ENCODE measurements around the gene MCRIP1.
"Not testable (repeated sequence)": the region's sequence is repeated elsewhere in the genome, so short reads cannot be mapped to it uniquely, and the experiment has no call there.

The MCRIP1 gene

DNA sequence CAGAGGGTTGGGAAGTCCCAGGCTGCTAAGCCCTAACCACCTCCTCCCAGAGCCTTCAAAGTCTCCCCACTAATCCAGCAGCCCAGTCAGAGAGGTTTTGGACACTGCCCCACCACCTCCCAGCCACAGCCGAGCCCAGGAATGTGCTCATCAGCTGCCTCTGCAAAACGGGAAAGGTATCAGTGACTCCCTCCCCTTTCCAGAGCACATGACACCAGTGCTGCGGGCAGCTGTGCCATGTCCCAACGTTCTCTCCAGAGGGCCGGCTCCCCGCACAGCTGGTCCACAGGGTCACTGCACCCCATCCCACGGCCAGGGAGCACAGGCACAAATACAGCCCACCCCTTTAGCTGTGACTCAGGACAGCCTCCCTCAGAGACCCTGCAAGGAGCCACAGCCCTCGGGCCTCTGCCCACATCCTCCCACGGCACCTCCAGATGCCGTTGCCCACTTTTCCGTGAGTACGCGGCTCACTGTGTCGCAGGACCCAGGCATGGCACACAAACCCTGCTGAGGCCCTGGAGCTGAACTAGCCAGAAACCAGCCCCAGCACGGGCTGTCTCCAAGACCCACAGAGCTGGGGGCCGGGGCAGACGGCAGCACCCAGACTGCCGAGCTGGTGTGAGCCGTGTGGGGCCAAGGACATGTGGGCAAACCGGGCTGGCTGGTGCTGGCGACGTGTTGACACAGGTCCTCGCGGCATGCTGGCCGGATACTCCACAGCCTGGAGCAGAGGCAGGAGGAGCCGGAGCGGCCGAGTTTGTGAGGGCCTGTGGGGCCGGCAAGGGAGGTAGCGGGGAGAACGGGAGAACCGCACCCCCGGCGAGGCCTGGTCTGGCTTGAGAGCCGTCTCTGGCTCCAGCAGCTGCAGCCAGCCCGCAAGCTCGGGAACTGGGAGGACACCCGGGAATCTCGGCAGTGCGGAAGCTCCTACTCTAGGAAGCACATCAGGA, 8.0 kb upstream of the MCRIP1 start:
- no peak for DNase-seq

DNA sequence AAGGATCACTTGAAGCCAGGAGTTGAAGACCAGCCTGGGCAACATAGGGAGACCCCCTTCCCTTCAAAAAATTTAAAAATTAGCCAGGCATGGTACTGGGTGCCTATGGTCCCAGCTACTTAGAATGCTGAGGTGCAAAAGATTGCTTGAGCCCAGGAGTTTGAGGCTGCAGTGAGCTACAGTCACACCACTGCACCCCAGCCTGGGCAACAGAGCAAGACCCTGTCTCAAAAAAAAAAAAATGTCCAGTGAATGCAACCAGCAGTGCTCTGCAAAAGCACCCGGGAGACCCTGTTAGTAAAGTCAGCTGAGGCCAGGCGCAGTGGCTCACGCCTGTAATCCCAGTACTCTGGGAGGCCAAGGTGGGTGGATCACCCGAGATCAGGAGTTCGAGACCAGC, 7.0 kb upstream of the MCRIP1 start:
- not testable (repeated sequence) for DNase-seq

DNA sequence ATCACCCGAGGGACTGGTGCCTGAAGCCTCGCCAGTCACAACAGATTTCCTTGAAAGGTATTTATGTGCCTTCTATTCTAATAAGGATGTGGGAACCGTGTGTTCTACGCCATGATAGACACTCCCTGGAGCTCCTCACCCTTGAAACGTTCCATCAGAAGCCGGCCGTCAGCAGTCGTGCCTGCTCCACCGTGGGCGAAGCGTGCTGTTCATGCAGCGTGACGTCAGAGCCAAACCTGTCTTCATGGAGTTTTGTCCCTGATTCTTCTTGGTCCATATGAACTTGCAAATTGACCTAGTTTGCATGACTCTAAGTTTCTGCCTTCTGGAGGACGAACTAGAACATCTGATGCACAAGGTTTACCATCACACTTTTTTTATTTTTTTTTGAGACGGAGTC, 6.2 kb upstream of the MCRIP1 start:
- no peak for DNase-seq

DNA sequence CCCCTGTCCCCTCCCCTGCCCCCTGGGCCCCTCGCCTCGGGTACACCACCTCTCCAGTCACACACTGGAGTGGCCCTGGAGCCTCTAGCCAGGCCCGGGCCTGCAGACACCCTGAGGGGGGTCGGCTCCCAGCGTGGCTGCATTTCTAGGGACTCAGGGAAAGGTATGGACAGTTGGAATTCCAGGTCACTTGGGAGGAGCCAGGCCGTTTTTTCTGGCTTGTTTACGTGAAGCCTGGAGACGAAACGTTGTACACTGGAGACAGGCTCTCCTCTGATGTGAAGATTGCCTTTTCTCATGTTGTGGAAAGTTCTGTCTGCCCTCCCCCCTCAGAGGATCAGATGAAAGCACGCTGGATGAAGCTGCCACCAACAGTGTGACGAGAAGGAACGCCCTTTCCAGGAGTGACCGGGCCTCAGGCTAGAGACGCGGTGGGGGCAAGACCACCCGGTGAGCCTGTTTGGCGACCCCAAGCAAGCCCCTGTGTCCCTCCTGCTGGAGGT, 5.7 kb upstream of the MCRIP1 start:
- no peak for DNase-seq

DNA sequence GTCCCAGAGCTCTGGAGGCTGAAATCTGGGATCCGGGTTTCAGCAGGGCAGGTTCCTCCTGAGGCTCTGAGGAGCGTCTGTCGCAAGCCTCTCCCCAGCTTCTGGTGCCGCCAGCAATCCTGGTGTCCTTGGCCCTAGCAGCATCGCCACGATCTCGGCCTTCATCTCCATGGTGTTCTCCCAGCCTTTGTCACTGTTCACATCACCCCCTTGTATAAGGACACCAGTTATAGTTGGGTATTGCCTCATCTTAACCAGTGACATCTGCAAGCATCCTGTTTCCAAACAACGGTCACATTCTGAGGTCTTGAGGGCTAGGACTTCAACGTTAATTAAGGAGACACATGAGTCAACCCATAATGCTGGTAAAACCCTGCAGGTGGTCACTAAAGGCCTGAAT, 4.5 kb upstream of the MCRIP1 start:
- DNase-seq: peak; percentile 91

DNA sequence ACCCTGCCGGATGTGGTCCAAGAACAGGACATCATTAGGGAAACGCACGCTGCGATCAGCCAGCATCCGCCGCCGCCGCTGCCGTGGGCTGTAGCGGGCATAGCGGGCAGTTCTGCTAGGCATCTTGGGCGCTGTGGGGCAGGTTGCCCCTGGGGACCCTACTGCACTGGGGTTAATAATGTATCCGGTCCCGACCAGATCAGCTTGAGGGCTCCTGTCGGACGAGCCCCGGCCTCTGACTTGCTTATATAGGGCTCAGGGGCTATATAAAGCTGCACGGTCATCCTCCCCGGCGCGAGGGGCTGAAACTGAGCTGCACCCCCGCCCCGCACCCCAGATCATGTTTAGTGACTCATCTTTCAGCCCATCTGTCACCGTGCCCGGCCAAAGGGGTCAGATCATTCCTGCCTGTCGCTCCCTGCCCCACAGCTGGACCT, 1.8 kb upstream of the MCRIP1 start, which contains the start of gene PPP1R27:
PPP1R27 (minus strand) TSS at position 220 of the 437 bp plus-strand sequence; CDS start at position 123, 97 bp downstream.
- no peak for DNase-seq

DNA sequence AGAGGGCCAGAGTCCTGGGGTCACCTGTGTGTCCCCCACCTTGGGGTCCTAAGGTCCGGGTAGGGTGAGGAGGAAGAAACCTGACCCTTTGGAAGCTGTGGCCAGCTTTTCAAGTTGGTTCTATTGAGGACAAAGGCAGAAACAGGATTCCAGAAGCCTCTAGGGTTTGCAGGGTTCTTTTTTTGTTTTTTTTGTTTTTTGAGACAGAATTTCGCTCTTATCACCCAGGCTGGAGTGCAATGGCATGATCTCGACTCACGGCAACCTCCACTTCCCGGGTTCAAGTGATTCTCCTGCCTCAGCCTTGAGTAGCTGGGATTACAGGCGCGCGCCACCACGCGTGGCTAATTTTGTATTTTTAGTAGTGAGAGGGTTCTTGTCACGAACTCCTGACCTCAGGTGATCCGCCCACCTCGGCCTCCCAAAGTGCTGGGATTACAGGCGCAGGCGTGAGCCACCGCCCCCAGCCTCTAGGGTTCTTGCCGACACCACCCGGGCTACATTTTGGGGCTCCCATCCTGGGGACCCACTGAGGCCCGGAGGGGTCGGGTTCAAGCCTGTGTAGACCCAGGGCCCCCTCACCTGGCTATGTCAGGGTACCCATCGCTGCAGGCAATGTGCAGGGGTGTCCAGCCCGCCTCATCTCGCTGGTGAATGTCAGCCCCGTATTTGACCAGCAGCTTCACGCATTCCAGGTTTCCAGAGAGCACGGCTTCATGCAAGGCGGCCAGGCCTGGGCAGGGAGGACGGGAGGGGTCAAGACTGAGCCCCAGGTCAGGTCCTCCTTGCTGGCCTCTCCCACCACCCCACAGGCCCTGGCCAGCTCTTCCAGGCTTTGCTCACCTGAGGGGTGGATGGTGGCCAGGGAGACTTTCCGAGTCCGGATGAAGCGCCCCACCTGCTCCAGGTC, 1.1 kb upstream of the MCRIP1 start:
- no peak for DNase-seq

DNA sequence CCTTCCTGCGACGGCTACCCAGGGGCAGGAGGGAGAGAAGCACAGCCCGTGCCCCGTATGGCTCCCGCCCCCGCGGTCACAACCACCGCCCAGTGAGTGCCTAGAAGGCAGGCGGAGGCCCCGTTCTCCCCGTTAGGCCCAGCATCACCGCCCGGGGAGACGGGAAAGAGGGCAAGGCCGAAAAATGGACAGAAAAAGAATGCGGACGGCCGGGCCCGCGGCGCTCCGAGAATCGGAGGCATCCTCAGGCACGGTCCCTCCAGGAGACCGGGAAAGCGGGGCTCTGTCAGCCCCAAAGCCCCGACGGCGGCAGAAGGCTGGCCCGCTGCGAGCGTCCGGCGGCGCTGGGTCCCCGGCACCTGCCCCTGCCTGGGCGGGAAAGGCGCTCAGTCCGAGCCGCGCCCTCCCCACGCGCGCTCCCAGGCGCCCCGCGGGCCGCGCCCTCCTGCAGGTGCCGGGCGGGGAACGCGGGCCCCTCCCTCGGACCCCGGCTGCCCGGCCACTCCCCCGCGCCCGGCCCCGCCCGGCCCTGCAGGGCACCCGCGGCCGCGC, 407 bp downstream of the MCRIP1 start:
- DNase-seq: peak; percentile 36

DNA sequence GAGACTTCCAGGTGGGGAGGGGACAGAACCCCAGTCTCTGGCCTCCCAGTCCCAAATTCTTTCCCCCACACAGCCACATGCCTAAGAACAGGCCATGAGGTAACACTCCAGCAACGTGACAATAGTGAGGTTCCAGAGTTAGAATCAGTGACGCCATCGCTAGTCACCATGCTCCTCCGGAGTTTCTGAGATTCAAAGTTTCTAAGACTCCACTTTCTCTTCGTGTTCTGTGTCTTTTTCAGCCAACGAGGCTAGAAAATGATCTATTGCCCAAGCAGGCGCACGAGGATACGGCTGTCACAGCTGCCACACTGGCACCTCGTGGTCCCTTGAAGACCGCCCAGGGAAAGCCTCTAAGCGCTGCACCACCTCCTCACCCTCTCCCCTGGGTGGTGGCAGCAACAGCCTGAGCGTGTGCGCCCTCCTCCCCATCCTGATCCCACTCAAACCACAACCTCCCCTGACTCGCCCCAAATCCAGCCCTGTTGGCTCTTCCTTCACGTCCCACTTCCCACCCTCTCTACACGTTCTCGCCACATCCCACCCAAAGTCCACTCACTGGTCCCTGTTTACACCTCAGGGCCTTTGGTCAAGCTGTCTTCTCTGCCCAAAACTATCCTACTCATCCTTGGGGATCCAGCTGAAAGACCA, 1.0 kb downstream of the MCRIP1 start:
- peak; percentile 94 for DNase-seq

DNA sequence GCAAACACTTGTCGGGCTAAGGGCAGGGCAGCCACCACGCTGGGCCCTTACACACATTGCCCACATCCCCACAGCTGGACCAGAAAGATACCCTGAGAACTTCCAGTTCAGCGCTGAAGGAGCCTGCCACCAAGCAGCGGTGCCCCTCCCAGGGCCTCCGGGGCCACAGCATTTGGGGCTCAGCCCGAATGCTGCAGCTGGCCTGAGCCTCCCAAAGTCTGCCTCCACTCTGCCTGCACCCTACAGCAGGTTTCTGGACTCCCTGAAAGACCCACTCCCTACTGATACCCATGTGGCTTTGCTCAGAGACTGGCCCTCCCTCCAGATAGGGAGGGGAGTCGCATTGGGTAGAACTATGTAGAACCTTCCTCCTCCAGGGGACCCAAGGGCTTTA, 1.5 kb downstream of the MCRIP1 start:
- DNase-seq: no peak

DNA sequence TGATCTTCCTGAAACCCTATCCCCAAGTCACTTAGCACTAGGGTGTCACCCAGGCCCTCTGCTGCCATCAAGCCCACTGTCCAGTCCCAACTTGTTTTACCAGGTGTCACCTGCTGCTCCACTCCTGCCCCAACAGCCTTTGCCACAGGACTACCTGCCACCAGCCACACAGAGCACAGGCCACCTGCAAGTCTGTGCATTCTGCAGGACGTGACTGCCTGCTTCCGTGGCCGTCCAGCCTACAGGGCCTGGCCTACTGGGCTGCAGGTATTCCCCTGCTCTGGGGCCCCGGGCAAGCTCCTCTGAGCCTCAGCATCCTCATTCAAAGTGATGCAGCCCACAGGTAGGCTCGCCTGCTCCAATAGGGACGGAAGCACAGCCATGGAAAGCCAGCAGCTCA, 3.2 kb downstream of the MCRIP1 start:
- DNase-seq: no peak

DNA sequence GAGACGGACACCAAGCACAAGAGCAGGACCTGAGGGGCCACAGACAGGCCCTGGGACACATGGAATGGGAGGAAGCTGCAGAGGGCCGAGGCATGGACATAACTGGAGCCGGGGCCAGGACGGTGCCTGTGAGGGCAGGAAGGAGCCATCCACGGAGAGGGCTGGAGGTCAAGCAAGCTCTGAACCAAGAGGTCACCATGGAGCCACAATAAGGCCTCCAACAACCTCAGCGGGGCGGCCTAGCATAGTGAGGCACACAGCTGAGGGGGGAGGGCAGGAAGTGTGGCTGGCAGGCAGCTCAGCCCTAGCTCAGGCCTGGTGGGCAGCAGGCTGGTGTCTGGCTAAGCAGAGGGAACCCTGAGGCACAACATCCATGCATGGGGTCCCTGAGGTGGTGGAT, 4.4 kb downstream of the MCRIP1 start:
- no peak for DNase-seq

DNA sequence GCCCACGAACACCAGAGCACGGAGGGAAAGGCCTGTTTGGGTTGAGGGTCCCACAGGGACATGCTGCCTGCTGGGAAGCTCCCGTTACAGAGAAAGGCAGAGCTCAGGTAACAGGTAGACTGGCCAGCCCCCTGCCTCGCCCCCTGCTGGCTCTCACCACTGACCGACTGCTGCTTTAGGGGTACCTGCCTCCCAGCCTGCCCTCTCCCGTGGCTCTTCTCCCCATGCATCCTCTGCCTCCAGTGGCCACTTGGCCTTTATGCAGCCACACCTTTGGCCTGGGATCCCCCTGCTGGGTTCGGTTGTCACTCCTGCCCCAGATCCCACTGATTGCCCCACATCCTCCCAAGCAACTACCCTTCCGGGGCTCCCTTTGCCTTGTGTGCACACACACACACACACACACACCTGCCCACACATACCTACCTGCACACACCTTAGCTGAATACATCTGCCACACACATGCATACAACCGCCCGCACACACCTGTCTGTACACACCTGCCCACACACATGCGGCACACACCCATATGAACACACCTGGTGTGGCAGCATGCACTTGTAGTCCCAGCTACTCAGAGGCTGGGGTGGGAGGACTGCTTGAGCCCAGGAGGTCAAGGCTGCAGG, 7.1 kb downstream of the MCRIP1 start:
- DNase-seq: no peak

DNA sequence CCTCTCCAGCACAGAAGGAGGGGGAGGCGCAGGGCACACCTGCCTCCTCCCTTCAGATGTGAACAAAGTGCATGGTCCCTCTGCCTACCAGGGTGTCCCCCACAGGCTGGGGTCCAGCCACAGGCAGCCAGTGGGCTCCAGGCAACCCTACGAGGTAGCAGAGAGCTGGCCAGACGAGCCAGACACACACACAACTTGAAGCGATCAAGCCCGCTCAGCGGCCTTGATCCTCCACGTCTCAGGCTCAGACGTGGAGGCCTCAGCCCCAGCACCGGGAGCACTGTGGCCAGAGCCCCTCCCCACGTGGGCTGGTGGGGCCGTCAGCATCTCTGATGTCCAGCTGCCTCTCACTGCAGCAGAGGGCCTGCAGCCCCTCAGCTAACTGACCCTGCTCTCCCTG, 8.5 kb downstream of the MCRIP1 start:
- DNase-seq: no peak

DNA sequence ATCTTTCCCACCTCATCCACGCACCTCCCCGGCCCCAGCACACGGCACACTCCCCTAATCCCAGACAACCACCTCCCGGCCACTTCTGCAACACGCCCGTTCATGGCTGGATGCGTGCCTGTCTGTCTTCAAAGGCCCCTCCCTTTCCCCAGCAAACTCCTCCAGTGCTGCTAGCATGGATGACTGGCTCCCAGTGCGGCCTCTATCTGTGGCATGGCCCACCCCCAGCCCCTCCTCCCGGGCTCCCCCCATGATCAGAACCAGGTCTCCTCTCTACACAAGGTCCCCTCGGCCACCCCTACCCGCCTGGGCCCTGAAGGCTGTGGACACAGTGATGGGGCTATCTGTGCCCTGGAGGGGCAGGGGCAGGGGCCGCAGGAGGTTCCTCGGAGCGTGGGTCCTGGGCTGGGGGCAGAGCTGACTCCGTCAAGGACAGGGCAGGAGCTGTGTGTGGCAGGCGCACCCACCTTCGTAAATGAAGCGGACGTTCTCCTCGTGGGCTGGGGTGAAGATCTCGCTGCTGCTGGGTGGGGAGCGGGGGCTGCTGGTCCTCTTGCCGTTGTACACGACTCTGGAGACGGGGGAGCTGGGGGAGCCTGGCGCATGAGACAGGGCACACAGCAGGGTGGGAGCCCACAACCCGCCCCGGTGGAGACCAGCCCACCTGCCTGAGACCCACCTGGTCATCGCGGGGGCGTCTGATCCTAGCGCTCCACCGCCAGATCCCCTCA, 9.1 kb downstream of the MCRIP1 start:
- DNase-seq: no peak

DNA sequence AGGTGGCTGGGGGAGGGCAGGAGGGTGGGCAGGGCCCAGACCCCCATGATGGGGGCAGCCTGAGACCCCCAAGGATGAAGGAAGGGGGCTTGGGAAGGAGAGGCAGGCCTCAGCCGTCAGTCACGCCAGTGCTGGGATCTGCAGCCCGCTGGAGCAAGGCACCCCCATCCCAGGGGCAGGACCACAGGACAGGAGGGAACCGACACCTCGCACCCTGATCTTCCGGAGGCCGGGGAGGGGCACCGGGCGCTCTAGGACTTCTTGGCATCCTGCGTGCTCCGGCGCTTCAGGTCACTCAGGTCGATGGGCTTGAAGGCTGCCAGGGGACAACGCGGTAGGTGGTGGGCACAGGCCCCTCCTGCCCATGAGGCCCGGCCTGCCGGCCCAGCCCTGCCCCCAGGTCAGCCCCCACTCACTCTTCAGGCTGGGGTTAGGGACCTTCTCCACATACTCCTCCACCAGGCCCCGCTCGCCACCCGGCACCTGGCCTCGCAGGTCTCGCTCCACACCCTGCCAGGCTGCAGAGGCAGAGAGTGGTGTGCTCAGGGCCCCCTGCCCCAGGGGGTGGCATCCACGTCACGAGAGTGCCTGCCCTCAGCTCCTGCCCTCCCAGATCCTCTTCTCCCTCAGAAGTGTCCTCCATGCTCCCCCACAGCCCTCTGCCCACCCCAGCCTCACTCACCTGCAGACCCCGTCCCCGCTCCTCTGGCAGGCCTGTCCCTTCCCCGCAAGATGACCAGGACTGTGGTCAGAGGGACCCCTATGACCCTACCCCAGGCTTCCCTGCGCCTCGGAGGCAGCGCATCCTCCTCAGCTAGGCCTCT, 9.9 kb downstream of the MCRIP1 start:
- no peak for DNase-seq

DNA sequence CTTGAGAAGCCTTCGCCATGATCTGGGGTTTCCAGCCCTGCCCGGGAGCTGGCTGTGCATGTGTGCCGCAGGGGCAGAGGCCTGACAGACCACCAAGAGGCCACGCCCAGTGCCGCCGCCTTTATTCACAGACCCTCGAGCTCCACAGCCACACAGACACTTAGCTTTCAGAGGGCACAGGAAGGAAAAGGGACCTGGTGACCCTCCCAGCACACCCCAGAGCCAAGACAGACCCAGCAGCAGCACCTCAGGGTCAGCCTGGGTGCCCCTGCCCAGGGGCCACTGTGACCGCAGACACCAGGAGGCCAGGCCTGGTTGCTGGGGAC, 10.8 kb downstream of the MCRIP1 start:
- DNase-seq: no peak

DNA sequence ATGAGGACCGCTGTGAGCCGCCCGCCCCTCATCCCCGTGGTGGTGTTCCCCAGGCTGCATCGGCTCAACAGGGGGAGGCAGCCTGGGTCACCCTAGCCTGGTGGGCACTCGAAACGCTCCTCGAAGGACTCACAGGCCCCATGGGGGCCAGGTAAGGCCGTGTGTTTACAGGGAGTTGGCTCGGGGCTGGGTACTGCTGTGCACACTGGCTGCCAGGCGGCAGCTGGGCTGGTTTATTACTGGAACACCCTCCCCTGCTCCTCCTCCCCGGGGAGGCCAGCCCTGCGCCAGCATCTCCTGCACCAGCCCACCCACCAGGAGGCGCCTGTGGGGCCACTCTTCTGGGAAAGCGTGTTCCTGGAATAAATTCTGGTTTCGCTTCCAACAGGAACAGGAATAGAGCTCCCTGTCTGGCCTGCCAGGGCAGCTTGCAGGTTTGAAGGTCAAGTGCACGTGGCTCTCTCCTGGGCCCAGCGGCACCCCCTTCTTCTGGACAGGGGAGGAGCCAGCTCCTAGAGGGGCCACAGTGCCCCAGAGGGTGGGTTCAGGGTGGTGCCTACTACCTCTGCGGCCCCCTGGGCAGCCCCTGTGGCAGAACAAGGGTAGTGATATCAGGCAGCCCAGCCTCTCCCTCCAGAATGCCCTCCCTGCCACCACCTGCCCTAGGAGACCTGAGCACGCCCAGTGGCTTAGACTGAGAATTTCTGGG, 11.3 kb downstream of the MCRIP1 start:
- DNase-seq: peak; percentile 80

DNA sequence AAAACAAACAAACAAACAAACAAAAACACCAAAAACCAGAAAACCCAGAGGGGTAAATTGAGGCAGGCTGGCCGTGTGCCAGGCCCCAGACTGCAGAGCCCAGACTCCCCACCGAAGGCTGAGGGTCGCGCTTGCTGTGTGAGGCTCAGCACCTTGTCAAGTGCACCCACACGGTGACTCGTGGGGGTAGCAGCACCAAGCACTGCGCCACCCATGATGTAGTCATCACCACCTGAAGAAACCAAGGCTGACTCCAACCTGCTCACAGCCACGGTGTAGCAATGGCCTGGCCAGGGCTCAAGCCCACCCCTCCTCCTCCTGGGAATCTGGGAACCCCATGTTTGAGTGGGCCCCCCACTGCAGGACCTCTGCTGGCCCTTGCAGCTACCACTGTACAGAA, 11.9 kb downstream of the MCRIP1 start:
- DNase-seq: no peak

DNA sequence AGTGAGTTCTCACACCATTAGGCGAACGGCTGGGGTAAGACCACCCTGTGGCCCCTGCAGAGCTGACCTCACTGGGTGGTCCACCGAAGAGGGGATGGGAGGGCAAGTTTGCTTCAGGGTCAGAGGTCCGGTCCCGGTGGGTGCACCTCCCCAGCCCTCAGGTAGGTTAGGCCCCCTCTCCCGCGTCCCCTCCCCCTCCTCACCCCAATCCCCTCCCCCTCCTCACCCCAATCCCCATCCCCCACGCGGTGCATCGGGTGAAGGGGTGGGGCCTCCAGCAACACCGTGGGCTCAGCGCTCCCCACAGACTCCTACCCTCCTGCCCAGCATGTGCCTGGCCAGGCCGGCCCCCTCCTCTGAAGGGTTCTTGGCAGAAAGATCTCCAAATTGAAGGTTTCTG, 13.4 kb downstream of the MCRIP1 start:
- DNase-seq: no peak
